ENCODE measurements around the gene GGT1. TPM values are rescaled to one million over a fixed set of nuclear protein-coding genes. Genes with fewer than 3 reads are reported as not detected.
"Not testable (repeated sequence)": the region's sequence is repeated elsewhere in the genome, so short reads cannot be mapped to it uniquely, and the experiment has no call there.

Gene GGT1
- total RNA-seq, 1 donor from 2014 or later = 4.9 TPM

DNA sequence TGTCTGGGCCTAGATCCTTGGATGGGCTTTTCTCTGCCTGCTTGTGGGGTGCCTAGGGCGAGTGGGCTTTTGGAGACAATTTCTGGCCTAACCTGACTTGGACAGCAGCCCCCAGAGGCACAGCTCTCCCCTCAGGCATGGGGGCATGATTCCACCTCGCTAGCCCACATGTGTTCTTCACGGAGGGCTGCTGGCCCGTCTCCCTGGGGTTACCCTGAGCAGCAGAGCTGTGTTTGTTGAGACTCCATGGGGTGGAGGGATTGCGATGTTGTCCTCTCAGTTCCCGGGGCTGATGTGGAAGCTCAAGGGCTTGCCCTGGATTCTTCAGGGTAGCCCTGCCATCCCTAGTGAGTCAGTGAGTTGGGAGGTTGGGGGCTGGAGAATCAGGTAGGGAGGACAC lies 7.8 kb upstream of the GGT1 start:
- H3K27me3 ChIP-seq = no peaks in the 10 kb centered on the region
- no peak overlapping the region for H3K4me3 ChIP-seq
- peaks cover 10% of the 10 kb centered on the region for H3K4me1 ChIP-seq
- no peak overlapping the region for H3K27ac ChIP-seq
- H3K9me3 ChIP-seq = no peaks in the 10 kb centered on the region
- DNase-seq (ENCODE audit: extremely low spot score in 2 of 2) = no peak
- TF ChIP-seq POLR2AphosphoS5 (IDR thresholded peaks at IDR 0.05; ENCODE audit: insufficient read depth in 1 of 2, low read depth in 1 of 2) (no peak), POLR2A (IDR thresholded peaks at IDR 0.05) (no peak)
- TF ChIP-seq, protein P1, sequence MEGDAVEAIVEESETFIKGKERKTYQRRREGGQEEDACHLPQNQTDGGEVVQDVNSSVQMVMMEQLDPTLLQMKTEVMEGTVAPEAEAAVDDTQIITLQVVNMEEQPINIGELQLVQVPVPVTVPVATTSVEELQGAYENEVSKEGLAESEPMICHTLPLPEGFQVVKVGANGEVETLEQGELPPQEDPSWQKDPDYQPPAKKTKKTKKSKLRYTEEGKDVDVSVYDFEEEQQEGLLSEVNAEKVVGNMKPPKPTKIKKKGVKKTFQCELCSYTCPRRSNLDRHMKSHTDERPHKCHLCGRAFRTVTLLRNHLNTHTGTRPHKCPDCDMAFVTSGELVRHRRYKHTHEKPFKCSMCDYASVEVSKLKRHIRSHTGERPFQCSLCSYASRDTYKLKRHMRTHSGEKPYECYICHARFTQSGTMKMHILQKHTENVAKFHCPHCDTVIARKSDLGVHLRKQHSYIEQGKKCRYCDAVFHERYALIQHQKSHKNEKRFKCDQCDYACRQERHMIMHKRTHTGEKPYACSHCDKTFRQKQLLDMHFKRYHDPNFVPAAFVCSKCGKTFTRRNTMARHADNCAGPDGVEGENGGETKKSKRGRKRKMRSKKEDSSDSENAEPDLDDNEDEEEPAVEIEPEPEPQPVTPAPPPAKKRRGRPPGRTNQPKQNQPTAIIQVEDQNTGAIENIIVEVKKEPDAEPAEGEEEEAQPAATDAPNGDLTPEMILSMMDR (IDR thresholded peaks at IDR 0.05) = no peak
- intact Hi-C loops (cut with DNase I) = no loop called here
- no peaks in the 10 kb centered on the region for H3K36me3 ChIP-seq

DNA sequence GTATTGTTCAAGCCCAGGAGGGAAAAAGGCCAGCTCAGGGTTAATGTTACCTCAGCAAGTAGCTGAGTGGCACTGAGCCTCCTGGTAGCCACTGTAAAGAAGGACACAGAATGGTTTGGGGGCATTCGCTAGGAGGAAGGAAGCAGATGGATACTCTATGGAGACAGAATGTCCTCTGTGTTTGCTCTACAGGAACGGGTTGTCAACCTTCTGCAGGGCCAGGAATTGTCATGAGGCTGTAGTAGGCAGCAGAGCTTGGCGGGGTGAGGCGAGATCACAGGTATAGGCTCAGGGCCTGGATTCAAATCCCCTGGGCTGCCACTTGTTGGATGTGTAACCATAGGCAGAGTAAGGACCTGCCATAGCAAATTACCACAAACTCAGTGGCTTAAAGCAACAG lies 7.1 kb upstream of the GGT1 start:
- no peak for DNase-seq (ENCODE audit: extremely low spot score in 2 of 2)
- Histone ChIP-seq H3K9me3 (no peaks in the 10 kb centered on the region), H3K27me3 (no peaks in the 10 kb centered on the region), H3K27ac (no peak overlapping the region), H3K4me3 (no peak overlapping the region), H3K4me1 (peaks cover 10% of the 10 kb centered on the region), H3K36me3 (no peaks in the 10 kb centered on the region)
- intact Hi-C loops (cut with DNase I) = no loop called here
- TF ChIP-seq POLR2AphosphoS5 (IDR thresholded peaks at IDR 0.05; ENCODE audit: insufficient read depth in 1 of 2, low read depth in 1 of 2) (no peak), POLR2A (IDR thresholded peaks at IDR 0.05) (no peak)
- TF ChIP-seq, protein P1 (IDR thresholded peaks at IDR 0.05) = no peak

DNA sequence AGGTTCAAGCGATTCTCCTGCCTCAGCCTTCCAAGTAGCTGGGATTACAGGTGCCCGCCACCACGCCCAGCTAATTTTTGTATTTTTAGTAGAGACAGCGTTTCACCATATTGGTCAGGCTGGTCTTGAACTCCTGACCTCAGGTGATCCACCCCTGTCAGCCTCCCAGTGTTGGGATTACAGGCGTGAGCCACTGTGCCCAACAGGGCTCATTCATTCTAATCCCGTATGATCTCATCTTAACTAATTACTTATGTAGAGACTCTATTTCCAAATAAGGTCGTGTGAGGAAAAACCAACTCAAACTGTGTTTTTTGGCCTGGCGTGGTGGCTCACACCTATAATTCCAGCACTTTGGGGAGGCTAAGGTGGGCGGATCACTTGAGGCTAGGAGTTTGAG lies 5.9 kb upstream of the GGT1 start:
- not testable (repeated sequence) for DNase-seq (ENCODE audit: extremely low spot score in 2 of 2); H3K9me3 ChIP-seq

DNA sequence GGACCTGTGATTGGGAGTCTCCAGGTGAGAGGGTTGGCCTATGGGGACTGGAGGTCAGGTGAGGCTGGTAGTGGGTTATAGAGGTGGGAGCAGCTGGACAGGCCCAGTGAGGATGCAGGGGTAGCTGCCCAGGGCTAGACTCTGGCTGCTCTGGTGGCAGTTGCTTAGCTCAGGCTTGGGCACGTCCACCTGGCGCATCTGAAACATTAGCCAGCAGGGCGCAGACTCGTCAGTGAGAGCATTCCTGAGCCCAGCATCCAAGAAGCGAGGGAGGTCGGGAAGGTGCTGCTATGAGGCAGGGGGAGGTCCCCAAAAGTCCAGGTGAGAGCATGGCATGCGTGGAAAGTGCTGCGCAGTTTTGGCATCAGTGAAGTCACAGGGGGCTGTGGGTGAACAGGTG lies 3.5 kb upstream of the GGT1 start:
- H3K27me3 ChIP-seq = no peaks in the 10 kb centered on the region
- TF ChIP-seq POLR2AphosphoS5 (IDR thresholded peaks at IDR 0.05; ENCODE audit: insufficient read depth in 1 of 2, low read depth in 1 of 2) = no peak
- TF ChIP-seq, protein P1 (IDR thresholded peaks at IDR 0.05) = no peak
- TF ChIP-seq POLR2A (IDR thresholded peaks at IDR 0.05) = no peak
- intact Hi-C loops (cut with DNase I) = no loop called here
- H3K9me3 ChIP-seq = no peaks in the 10 kb centered on the region
- H3K4me1 ChIP-seq = peaks cover 11% of the 10 kb centered on the region
- no peak overlapping the region for H3K27ac ChIP-seq
- no peak for DNase-seq (ENCODE audit: extremely low spot score in 2 of 2)
- H3K36me3 ChIP-seq = no peaks in the 10 kb centered on the region
- no peak overlapping the region for H3K4me3 ChIP-seq

More for the DNA sequence above, 5.9 kb upstream of the GGT1 start:
- H3K27ac ChIP-seq; H3K4me3 ChIP-seq; H3K36me3 ChIP-seq; intact Hi-C loops (cut with DNase I); H3K27me3 ChIP-seq: not testable (repeated sequence)
- peaks cover 10% of the 10 kb centered on the region for H3K4me1 ChIP-seq

DNA sequence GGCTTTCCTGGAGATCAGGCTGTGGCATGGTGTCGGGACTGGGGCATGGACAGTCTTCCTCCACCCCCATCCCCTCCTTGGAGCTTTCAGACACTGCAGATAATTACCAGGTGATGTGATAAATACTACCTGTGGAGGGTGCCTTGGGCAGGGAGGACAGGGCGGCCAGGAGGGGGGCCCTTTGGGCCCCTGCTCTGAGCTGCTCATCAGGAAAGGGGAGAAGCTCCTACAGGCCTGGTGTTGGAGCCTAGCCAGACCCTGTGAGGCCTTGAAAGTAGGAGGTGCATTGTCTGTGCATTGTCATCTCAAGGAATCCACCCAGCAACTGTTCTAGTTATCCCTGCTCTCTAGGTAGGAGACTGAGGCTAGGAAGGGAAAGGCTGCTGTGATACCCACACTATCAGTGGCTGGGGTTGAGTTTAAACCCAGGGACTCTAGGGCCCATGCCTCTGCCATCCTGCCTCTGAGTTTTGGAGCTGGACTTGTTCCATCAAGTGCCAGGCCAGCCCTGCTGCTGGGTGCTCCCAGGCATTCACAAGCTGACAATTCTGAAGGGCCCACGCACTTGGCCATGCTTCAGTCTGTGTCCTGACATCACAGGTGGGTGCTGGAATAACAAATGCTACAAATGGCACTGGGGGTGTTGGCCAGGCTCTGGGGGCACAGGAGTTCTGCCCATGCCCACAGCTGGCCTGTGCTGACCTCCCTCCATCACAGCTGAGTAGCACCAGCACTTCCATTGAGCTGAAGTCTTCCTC lies 2.9 kb upstream of the GGT1 start:
- intact Hi-C loops (cut with DNase I); H3K27me3 ChIP-seq; H3K36me3 ChIP-seq; H3K27ac ChIP-seq; H3K4me3 ChIP-seq; DNase-seq (ENCODE audit: extremely low spot score in 2 of 2); H3K9me3 ChIP-seq: not testable (repeated sequence)
- H3K4me1 ChIP-seq = peaks cover 11% of the 10 kb centered on the region

DNA sequence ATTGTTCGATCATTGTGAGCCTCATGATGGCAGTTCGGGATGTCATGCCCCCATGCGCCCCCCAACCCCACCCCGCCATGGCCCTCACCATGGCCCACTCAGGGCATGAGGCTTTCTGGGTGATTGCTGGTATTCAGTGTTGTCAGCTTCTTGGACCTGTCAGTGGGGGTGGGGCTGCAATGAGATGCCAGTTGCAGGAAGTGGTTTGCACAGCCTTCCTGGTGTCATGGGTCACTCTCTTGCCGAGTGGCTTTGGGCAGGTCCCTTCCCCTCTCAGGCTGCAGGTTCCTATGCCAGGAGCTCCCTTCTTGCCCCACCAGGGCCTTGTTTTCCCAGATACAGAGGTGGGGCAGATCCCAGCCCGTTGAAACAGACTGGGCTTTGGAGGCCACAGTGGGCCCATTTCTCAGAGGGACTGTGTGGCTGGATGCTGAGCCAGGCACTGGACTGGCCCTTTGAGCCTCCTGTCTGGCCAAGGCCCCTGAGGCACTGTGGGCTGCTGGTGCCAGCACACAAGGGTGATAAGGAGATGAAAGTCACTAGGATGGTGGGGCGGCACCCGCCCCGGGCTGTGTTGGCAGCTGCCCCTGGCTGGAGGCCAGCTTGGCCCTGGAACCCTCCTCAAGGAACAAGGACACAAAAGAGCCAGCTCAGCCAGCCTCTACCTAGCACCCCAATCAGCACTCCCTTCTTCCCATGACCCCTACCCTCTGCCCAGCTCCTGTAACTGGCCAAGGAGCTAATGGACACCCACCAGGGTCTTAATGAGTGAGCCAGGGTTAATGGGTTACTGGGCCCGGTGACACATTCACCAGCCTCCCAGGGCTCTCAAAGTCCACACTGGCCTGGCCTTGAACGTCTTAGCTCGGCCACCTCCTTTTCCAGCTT lies 1.5 kb upstream of the GGT1 start:
- no peak for DNase-seq (ENCODE audit: extremely low spot score in 2 of 2)
- intact Hi-C loops (cut with DNase I) = no loop called here
- Histone ChIP-seq H3K27me3 (no peaks in the 10 kb centered on the region), H3K4me1 (peaks cover 11% of the 10 kb centered on the region), H3K4me3 (no peak overlapping the region), H3K9me3 (no peaks in the 10 kb centered on the region), H3K36me3 (no peaks in the 10 kb centered on the region), H3K27ac (no peak overlapping the region)
- TF ChIP-seq POLR2AphosphoS5 (IDR thresholded peaks at IDR 0.05; ENCODE audit: insufficient read depth in 1 of 2, low read depth in 1 of 2) (no peak), POLR2A (IDR thresholded peaks at IDR 0.05) (no peak)
- TF ChIP-seq, protein P1 (IDR thresholded peaks at IDR 0.05) = no peak

DNA sequence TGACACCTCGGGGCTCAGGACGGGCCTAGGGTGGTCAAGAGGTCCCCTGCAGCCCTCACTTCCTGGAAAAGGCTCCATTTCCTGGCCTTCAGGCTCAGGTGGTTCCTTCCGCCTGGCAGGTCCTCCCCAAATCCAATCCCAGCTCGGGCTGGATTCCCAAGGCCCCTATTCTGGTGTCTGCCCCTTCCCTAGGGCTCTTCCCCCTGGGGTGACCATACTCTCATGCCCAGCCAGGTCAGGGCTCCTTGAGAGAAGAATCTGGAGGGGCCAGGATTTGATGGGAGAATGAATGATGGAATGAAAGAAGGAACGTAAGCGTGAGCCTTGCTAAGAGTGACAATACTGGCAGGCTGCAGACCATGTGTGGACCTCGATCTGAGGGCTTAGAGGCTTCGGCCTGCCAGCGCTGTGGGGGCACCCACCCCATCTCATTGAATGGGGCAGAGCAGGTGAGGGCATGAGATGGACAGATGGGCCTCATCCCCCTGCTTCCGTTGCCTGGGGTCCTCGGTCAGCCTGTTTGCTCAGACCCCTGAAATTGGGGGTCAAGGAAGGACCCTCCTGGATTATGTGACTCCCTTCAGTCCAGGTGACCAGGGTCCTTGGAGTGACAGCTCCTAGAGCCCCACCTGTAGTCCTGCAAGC lies 766 bp upstream of the GGT1 start:
- peaks cover 11% of the 10 kb centered on the region for H3K4me1 ChIP-seq
- H3K36me3 ChIP-seq; H3K4me3 ChIP-seq; DNase-seq (ENCODE audit: extremely low spot score in 2 of 2); intact Hi-C loops (cut with DNase I); H3K27ac ChIP-seq; H3K9me3 ChIP-seq; H3K27me3 ChIP-seq: not testable (repeated sequence)

Data from vagina (tissue), 2 donors.